GM04503 (cell line): ENCODE measurements around the gene CPN2.

Experiments used
- DNase-seq: peaks from one replicate; pipeline ENCODE4 v3.0.0-alpha.2; 2012; ENCODE audit warnings: low read depth

Gene CPN2

DNA sequence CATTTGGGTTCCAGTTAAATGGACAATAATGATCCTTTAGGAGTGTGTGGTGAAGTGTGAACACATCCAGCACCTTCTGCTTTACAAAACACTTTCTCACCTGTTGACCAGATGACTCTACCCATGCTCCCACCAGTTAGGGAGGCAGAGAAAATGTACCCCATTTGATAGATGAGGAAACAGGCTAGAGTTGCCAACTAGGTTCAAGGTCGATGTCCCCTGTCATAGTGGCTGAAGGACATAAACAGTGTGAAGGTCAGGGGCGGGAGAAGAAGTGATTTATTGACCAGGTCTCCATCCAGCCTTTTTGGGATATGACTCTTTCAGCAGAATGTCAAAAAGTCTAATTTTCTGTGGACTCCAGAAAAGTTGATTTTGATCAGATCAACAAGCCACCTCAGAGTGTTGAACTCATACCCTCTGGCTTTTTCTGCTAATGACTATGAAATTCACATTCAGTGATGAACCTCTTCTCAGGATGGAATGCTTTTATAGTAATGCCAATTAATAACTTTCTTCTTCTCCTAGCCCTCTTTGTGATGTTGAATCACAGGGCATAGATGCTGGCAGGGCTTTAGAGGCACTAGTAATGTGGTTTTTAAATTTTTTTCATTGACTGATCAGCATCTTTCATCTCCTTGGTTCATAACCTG is 57.5 kb downstream of the CPN2 start:
- DNase-seq: no peak

DNA sequence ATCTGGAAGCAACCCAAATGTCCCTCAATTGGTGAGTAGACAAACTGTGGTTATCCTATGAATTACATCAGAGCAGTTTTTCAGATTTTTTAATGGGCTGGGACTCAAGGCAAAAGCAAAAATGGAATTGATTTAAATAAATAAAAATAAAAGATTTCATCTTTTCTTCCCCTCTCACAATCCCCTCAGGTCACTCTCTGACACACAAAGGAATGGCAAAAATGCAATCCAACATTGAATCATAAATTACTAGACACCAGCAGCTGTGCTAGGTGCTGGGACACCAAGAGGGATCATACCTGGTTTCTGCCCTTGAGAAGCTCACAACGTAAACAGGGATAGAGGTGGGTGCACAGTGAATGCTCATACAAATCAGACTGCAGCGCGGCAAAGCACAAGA is 58.8 kb downstream of the CPN2 start:
- DNase-seq: no peak
